K562 (cell line): ENCODE data around the gene SPAM1. TPM values are rescaled to one million over a fixed set of nuclear protein-coding genes. Genes with fewer than 3 reads are reported as not detected.
A peak's percentile ranks its signal among the peaks of the same experiment; 100 is the strongest.

Experiments used
- ARID1B ChIP-seq: fragments of 450-650 bp; IDR thresholded peaks from 2 replicates; pipeline ENCODE4 v1.6.1; 2016; ENCODE audit warnings: antibody characterized with exemption, mild to moderate bottlenecking, inconsistent platforms
- NR1H2 ChIP-seq: sonication (generic); formaldehyde crosslinking; IDR thresholded peaks from 2 replicates; pipeline ENCODE4 v1.4.0; 2020; ENCODE audit warnings: mild to moderate bottlenecking, missing genetic modification reagents
- PATZ1 ChIP-seq: fragments of 250-450 bp; sonication (Bioruptor Pico); IDR thresholded peaks from 2 replicates; pipeline ENCODE4 v1.5.0; 2020; ENCODE audit warnings: mild to moderate bottlenecking, borderline replicate concordance
- RERE ChIP-seq: sonication (generic); formaldehyde crosslinking; IDR thresholded peaks from 2 replicates; pipeline ENCODE4 v1.8.0; 2023; ENCODE audit warnings: missing genetic modification reagents, mild to moderate bottlenecking, borderline replicate concordance
- SNAPC5 ChIP-seq: fragments of 250-450 bp; sonication (Bioruptor Pico); IDR thresholded peaks from 2 replicates; pipeline ENCODE4 v1.8.0; 2021; ENCODE audit warnings: moderate library complexity, mild to moderate bottlenecking, inconsistent platforms
- THRA ChIP-seq: fragments of 450-650 bp; IDR thresholded peaks from 2 replicates; pipeline ENCODE4 v1.6.1; 2017; ENCODE audit warnings: mild to moderate bottlenecking, moderate library complexity
- ZNF407 ChIP-seq: fragments of 450-650 bp; IDR thresholded peaks from 2 replicates; pipeline ENCODE4 v1.6.1; 2016; ENCODE audit warnings: low read depth
- ZNF445 ChIP-seq: fragments of 250-450 bp; sonication (Bioruptor Pico); IDR thresholded peaks from 2 replicates; pipeline ENCODE4 v1.4.0; 2020; ENCODE audit warnings: low read depth, mild to moderate bottlenecking, moderate library complexity
- polyA plus RNA-seq, 8 experiments: library from polyadenylated mRNA; depleted of rRNA in 4 of 8; stranded (reverse) in 5 of 8; unstranded in 3 of 8; fragments of >200 nt; fragmentation: Nextera tagmentation in 2 of 8; fragmentation: Illumina TruSeq in 1 of 8; extraction: Ambion mirVana in 2 of 8; extraction: Trizol in 1 of 8; gene quantifications; 2 replicates each; pipeline versions ENCODE4 v1.2.1 to v1.2.3, GENCODE V29; 2011 to 2014; ENCODE audit warnings: inconsistent platforms in 1 of 8, missing spikeins in 1 of 8
- total RNA-seq, 7 experiments: library from RNA; depleted of rRNA in 6 of 7; stranded (reverse); fragments of >200 nt in 6 of 7; fragmentation: Illumina TruSeq in 2 of 7; extraction: Trizol in 2 of 7; gene quantifications; 2 replicates each; pipeline versions ENCODE4 v1.2.1 to v1.2.3, GENCODE V29; 2011 to 2021; ENCODE audit warnings: low replicate concordance in 1 of 7

Gene SPAM1
- total and polyA plus RNA-seq, 9 of the 15 experiments (the other 6 are each of a cell fraction or from before 2014, with no cell fraction given), result not detected

- TF ChIP-seq RERE, result no peak
- no peak for TF ChIP-seq ZNF407
- no peak for TF ChIP-seq ARID1B
- TF ChIP-seq ZNF445, result peak; percentile 92; the same call in 1 of the 2 replicates
- TF ChIP-seq PATZ1 (CRISPR knock-in tag), result peak; percentile 98
- TF ChIP-seq NR1H2 (CRISPR knock-in tag), result no peak
- TF ChIP-seq THRA, result no peak
- no peak for TF ChIP-seq SNAPC5
Measured at GRCh38 chr7:123992913-123993518, 68.0 kb downstream of the SPAM1 start (continued).
